Stomach (tissue), 4 donors: ENCODE results near the gene C20orf204.

Experiments
- CTCF ChIP-seq, 7 experiments: fragments of 450-650 bp in 4 of 7; fragments of 200-600 bp in 3 of 7; sonication (generic) in 3 of 7; IDR thresholded peaks; one replicate each; pipeline ENCODE4 v1.5.1; 2016 to 2019; ENCODE audit warnings: antibody characterized with exemption in 7 of 7, control low read depth in 2 of 7, mild to moderate bottlenecking in 1 of 7
- EP300 ChIP-seq: sonication (generic); formaldehyde crosslinking; IDR thresholded peaks from one replicate; pipeline ENCODE4 v1.6.1; 2017; ENCODE audit warnings: antibody characterized with exemption
- POLR2A ChIP-seq, 4 donors: fragments of 450-650 bp; IDR thresholded peaks; one replicate each; pipeline ENCODE4 v1.6.1; 2016; ENCODE audit warnings: antibody characterized with exemption in 4 of 4, control low read depth in 2 of 4, mild to moderate bottlenecking in 1 of 4, moderate library complexity in 1 of 4

- no peak for TF ChIP-seq EP300
- TF ChIP-seq CTCF (IDR thresholded peaks at IDR 0.05): no peak
- TF ChIP-seq POLR2A (IDR thresholded peaks at IDR 0.05): no peak
Measured at GRCh38 chr20:64086801-64087200, 50.8 kb downstream of the C20orf204 start.
